CD4-positive, alpha-beta T cell treated with Interleukin-15 for 4 hours (primary cell): Measurements from ENCODE around the gene RAD9A.

Experiments used
- DNase-seq: peaks from one replicate; pipeline ENCODE4 v3.0.0-alpha.2; 2020; ENCODE audit warnings: low spot score

RAD9A gene

GRCh38 chr11:67441098-67441563, 49.3 kb downstream of the RAD9A start:
- DNase-seq, result no peak

DNA sequence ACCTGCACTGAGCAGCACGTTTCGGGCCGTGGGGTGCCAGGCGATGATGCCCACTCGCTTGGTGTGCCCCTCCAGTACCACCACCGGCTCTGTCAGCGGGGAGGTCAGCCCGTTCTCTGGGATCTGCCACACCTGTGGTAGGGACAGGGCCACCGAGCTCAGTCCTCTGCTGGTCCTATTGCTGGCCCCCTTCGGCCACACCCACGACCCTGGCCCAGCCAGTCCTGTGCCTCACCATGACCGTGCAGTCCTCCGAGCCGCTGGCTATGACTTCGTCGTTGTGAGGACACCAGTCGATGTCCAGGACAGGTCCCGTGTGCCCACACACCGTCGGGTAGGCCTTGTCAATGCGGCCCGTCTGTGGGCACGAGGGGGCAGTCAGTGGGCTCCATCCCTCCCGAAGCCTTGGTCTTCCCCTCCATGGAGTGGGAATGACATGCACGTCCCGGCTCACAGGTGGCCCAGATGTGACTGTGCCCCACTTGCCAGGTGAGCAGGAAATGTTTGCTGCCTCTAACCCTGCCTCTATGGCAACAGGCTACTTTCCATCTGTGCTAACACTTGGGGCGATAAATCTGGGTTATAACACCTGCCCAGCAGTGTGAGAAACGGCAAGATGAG, 50.1 kb downstream of the RAD9A start:
- no peak for DNase-seq

DNA sequence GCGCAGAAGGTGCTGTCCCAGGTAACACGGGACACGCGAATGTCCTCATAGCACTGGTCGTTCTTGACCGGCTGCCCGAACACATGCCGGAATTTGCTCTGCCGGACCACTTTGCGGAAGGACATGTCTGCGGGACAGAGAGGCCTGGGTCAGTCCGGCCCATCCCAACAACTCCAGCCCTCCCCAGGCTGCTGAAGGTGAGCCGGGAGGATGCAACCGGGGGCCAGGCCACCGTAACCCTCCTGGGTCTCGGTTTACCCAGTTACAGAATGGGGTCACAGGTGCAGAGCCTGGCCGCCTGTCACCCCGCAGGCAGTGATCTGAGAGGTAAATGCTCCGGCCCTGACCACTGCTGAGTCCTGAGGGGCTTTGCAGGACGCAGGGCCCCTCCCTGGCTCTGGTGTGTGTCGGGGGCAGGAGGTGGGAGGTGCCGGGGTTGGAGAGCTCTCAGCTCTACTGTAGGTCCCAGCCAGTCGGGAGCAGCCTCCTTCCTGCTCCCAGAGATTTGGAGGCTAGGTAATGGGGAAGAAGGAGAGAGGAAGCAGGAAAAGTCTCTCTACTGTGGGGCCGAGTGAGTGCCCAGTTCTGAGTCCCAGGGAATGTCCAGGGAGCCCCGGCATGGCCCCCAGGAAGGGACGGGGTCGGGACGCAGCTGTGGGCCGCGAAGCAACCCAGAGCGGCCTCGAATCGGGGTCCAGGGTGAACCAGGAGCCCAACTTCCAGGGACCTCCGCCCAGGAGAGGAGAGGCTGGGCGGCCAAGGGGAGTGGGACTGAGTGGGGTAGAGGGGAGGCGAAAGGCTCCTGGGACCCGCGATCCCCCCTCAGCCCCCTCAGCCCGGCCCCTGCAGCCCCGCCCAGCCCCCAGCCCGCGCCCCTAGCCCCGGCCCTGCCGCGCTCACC, 51.0 kb downstream of the RAD9A start:
- no peak for DNase-seq

GRCh38 chr11:67445515-67445914, 53.7 kb downstream of the RAD9A start:
- DNase-seq, result no peak
